Spinal cord (tissue), 10 donors: ENCODE data around the gene MAN1C1. TPM values are rescaled to one million over a fixed set of nuclear protein-coding genes. Genes with fewer than 3 reads are reported as not detected.
"Not testable (repeated sequence)": the region's sequence is repeated elsewhere in the genome, so short reads cannot be mapped to it uniquely, and the experiment has no call there.

Experiments
- DNase-seq, 6 donors: peaks; one replicate each; pipeline versions ENCODE4 v3.0.0 to v3.0.0-alpha.2; 2013 to 2015; ENCODE audit warnings: low spot score in 6 of 6, low read depth in 4 of 6
- H3K27ac ChIP-seq: one replicate; pipeline ENCODE4 v1.5.1; 2013; ENCODE audit warnings: low read depth, low read length, control low read depth
- H3K27me3 ChIP-seq: one replicate; pipeline ENCODE4 v1.6.1; 2013; ENCODE audit warnings: low read length; ENCODE audit not compliant: control insufficient read depth, insufficient read depth
- H3K36me3 ChIP-seq: one replicate; pipeline ENCODE4 v1.6.1; 2013; ENCODE audit warnings: low read length; ENCODE audit not compliant: control insufficient read depth, insufficient read depth
- H3K4me1 ChIP-seq: one replicate; pipeline ENCODE4 v1.6.1; 2013; ENCODE audit warnings: low read length; ENCODE audit not compliant: control insufficient read depth, insufficient read depth
- H3K4me3 ChIP-seq: one replicate; pipeline ENCODE4 v1.5.1; 2013; ENCODE audit warnings: low read depth, low read length, control low read depth
- H3K9me3 ChIP-seq: one replicate; pipeline ENCODE4 v1.6.1; 2013; ENCODE audit warnings: low read length; ENCODE audit not compliant: control insufficient read depth, insufficient read depth
- WGBS: methylation state at CpG from one replicate; pipeline ENCODE4 v1.1.5; 2013; ENCODE audit warnings: missing lambda C conversion rate; ENCODE audit not compliant: insufficient coverage; 5-methylcytosine and 5-hydroxymethylcytosine counted together
- polyA plus RNA-seq, 2 donors: library from polyadenylated mRNA; unstranded; fragments of 120-200 nt; gene quantifications; one replicate each; pipeline ENCODE4 v1.2.1, GENCODE V29; 2013; ENCODE audit not compliant: insufficient read length in 2 of 2
- total RNA-seq, 2 donors: library from RNA; depleted of rRNA in 1 of 2; stranded (reverse); fragments of 120-200 nt in 1 of 2; fragments of >200 nt in 1 of 2; gene quantifications; one replicate each; pipeline versions ENCODE4 v1.2.3 to v1.2.4, GENCODE V29; 2013 to 2014
- donor health status: healthy.

The MAN1C1 gene
- total and polyA plus RNA-seq, 4 donors, result 18.4 to 59.7 (median 49.4) TPM

- Histone ChIP-seq H3K36me3 (no peaks in the 10 kb centered on the region), H3K27me3 (no peaks in the 10 kb centered on the region), H3K4me1 (no peaks in the 10 kb centered on the region), H3K27ac (no peak overlapping the region), H3K9me3 (no peaks in the 10 kb centered on the region), H3K4me3 (no peak overlapping the region)
- DNase-seq, result no peak
- WGBS, result no CpG with 5 or more reads among the region's 7 CpGs
Measured at GRCh38 chr1:25599969-25600610, 16.5 kb upstream of the MAN1C1 start.

DNA sequence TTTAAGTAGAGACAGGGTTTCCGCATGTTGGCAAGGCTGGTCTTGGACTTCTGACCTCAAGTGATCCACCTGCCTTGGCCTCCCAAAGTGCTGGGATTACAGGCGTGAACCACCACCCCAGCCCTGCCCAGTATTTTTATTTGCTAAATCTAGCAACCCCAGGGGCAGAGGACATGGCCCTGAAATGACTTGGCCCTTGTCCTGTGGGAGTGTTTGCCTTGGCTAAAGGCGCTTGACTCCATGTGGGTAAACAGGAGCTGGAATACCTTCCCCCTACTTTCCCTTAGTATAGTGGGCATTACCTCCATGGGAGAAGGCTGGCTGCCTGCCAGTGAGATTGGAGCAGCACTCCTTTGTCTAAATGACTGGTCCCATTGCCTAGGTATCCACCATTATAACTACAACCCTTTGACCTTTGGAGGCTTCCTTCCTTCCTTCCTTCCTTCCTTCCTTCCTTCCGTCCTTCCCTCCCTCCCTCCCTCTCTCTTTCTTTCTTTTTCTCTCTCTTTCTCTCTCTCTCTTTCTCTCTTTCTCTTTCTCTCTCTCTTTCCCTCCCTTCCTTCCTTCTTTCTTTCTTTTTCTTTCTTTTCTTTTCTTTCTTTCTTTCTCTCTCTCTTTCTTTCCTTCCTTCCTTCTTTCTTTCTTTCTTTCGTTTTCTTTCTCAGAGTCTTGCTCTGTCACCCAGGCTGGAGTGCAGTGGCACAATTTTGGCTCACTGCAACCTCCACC, 15.5 kb upstream of the MAN1C1 start:
- not testable (repeated sequence) for H3K4me3 ChIP-seq, H3K9me3 ChIP-seq, DNase-seq, H3K4me1 ChIP-seq, H3K27me3 ChIP-seq, H3K36me3 ChIP-seq, H3K27ac ChIP-seq
- 83% methylated on average over 3 of the region's 5 CpGs for WGBS

DNA sequence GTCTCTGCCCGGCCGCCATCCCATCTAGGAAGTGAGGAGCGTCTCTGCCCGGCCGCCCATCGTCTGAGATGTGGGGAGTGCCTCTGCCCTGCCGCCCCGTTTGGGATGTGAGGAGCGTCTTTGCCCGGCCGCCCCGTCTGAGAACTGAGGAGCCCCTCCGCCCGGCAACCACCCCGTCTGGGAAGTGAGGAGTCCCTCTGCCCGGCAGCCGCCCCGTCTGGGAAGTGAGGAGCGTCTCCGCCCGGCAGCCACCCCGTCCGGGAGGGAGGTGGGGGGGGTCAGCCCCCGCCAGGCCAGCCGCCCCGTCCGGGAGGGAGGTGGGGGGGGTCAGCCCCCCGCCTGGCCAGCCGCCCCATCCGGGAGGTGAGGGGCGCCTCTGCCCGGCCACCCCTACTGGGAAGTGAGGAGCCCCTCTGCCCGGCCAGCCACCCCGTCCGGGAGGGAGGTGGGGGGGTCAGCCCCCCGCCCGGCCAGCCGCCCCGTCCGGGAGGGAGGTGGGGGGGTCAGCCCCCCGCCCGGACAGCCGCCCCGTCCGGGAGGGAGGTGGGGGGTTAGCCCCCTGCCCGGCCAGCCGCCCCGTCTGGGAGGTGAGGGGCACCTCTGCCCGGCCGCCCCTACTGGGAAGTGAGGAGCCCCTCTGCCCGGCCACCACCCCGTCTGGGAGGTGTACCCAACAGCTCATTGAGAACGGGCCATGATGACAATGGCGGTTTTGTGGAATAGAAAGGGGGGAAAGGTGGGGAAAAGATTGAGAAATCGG, 12.6 kb upstream of the MAN1C1 start:
- H3K27ac ChIP-seq, DNase-seq, H3K9me3 ChIP-seq, H3K4me3 ChIP-seq, H3K27me3 ChIP-seq, H3K4me1 ChIP-seq, H3K36me3 ChIP-seq: not testable (repeated sequence)
- WGBS, result 85% methylated on average over 7 of the region's 55 CpGs

DNA sequence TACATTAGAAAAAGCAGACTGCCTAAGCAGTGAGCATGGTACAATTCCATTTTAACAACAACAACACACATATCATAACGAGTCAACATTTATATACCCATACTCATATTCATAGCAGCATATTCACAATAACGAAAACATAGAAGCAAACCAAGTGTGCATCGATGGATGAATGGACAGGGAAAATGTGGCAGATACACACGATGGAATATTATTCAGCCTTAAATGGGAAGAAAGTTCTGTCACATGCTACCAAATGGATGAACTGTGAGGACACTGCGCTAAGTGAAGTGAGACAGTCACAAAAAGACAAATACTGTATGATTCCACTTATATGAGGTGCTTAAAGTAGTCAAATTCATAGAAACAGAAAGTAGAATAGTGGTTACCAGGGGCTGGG, 9.5 kb upstream of the MAN1C1 start:
- DNase-seq, result no peak
- peaks cover 10% of the 10 kb centered on the region for H3K27me3 ChIP-seq
- H3K4me3 ChIP-seq, result no peak overlapping the region
- H3K36me3 ChIP-seq, result no peaks in the 10 kb centered on the region
- H3K27ac ChIP-seq, result no peak overlapping the region
- WGBS, result 100% methylated on average over 3 of the region's 5 CpGs
- H3K4me1 ChIP-seq, result peaks cover 2% of the 10 kb centered on the region
- H3K9me3 ChIP-seq, result no peaks in the 10 kb centered on the region

GRCh38 chr1:25608488-25609178, 8.0 kb upstream of the MAN1C1 start:
- Histone ChIP-seq H3K9me3 (no peaks in the 10 kb centered on the region), H3K4me1 (peaks cover 2% of the 10 kb centered on the region), H3K4me3 (peak overlapping the region; percentile 16), H3K27me3 (peaks cover 10% of the 10 kb centered on the region), H3K27ac (no peak overlapping the region), H3K36me3 (no peaks in the 10 kb centered on the region)
- peak in 4 of 6 donors; percentile 43 to 91 (median 65) for DNase-seq
- WGBS, result 40% methylated on average over 7 of the region's 15 CpGs

DNA sequence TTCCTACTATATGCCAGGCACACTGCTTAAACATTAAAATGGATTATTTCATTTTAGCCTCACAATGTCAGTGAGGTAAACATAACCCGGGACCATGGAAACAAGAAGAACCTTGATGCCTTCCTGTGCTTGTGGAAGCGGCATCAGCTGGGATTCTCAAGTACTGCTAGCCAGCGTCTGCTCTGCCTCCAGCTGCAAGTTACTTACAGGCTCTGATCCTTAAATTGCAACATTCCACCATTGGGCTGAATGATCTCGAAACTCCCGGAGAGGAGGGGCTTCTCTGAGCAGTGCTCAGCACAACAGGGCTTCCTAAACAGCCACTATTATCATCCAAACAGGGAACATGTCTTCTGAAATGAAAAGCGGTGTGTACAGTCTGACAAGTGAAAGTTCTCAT, 6.7 kb upstream of the MAN1C1 start:
- H3K36me3 ChIP-seq, result no peaks in the 10 kb centered on the region
- no peaks in the 10 kb centered on the region for H3K9me3 ChIP-seq
- no peak overlapping the region for H3K27ac ChIP-seq
- peaks cover 2% of the 10 kb centered on the region for H3K4me1 ChIP-seq
- H3K4me3 ChIP-seq, result no peak overlapping the region
- WGBS, result 38% methylated on average over 3 of the region's 6 CpGs
- H3K27me3 ChIP-seq, result peaks cover 10% of the 10 kb centered on the region
- DNase-seq, result peak in 1 of 6 donors; percentile 33

DNA sequence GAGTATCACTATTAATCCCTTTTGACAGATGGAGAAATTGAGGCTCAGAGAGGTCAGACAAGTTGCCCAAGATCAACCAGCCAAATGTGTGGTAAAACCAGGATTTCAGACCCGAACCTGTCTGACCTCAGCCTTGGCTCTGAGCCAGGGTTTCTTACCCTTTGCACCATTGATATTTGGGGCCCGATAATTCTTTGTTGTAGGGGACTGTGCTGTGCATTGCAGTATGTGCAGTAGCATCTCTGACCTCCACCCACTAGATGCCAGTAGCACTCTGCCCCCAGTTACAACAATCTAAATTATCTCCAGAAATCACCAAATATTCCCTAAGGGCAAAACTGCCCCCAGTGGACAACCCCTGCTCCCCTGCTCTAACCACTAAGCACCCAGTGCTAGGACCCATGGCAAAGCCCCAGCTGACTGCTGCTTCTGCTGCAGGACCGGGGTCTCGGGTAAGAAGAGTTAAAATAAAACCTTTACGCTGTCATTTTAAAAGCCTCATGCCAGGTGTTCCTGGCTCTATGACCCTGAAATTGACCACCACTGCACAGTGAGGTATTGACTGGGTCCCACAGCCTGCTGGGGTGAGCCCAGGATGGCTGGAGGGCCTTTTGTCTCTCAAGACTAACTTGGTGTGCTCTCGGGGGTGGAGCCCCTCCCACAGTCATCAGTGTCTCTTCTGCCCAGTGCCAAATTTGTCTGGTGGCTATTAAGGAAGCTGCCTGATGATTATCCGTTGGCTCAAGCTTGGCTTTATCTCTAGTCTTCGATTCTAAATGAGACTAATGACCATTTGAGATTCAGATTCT, 5.6 kb upstream of the MAN1C1 start:
- H3K36me3 ChIP-seq, result no peaks in the 10 kb centered on the region

GRCh38 chr1:25611843-25612242, 4.7 kb upstream of the MAN1C1 start:
- DNase-seq, result no peak
- Histone ChIP-seq H3K36me3 (no peaks in the 10 kb centered on the region), H3K9me3 (no peaks in the 10 kb centered on the region), H3K4me3 (no peak overlapping the region), H3K27ac (no peak overlapping the region), H3K27me3 (peaks cover 10% of the 10 kb centered on the region), H3K4me1 (peaks cover 11% of the 10 kb centered on the region)
- WGBS, result 89% methylated on average over 1 of the region's 1 CpG

More for the DNA sequence above, 5.6 kb upstream of the MAN1C1 start:
- H3K9me3 ChIP-seq, result no peaks in the 10 kb centered on the region
- peaks cover 10% of the 10 kb centered on the region for H3K27me3 ChIP-seq
- no peak for DNase-seq
- H3K27ac ChIP-seq, result no peak overlapping the region
- no peak overlapping the region for H3K4me3 ChIP-seq
- WGBS, result 66% methylated on average over 5 of the region's 8 CpGs
- peaks cover 9% of the 10 kb centered on the region for H3K4me1 ChIP-seq

DNA sequence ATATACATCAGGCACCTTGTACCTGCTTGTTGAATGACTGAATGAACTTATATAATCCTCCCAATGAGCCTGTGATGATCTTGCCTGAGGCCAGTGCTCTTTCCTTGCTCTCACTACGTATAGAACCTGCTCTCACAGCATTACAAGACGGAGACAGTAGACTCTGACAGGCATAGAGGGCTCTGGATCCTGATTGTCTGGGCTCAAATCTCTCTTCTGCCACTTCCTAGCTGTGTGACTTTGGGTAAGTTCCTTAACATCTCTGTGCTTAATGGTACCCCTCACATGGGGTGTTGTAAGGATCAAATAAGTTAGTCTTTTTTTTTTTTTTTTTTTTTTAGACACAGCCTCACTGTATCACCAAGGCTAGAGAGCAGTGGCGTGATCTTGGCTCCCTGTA, 4.2 kb upstream of the MAN1C1 start:
- DNase-seq, result no peak
- H3K27me3 ChIP-seq, result peaks cover 10% of the 10 kb centered on the region
- WGBS, result 86% methylated on average over 2 of the region's 3 CpGs
- no peak overlapping the region for H3K4me3 ChIP-seq
- H3K9me3 ChIP-seq, result no peaks in the 10 kb centered on the region
- H3K36me3 ChIP-seq, result no peaks in the 10 kb centered on the region
- H3K4me1 ChIP-seq, result peaks cover 12% of the 10 kb centered on the region
- H3K27ac ChIP-seq, result no peak overlapping the region
